ENCODE measurements around the gene CHRDL2.

The CHRDL2 gene

GRCh38 chr11:74775762-74776161 is 44.5 kb upstream of the CHRDL2 start:
- Histone ChIP-seq H3K79me2 (ENCODE audit: low read length) (peaks cover 80% of the 10 kb centered on the region), H2AFZ (ENCODE audit: low read length) (no peak overlapping the region), H3K9me3 (replicated peaks; ENCODE audit: insufficient read depth, low read length) (no peaks in the 10 kb centered on the region), H3K9ac (ENCODE audit: low read length) (no peak overlapping the region), H3F3A (ENCODE audit: insufficient read depth, low read length) (no peaks in the 10 kb centered on the region), H3K4me3 (ENCODE audit: low read length) (no peak overlapping the region), H4K20me1 (ENCODE audit: insufficient read depth, low read length) (no peaks in the 10 kb centered on the region), H3K36me3 (replicated peaks; ENCODE audit: insufficient read depth, low read length) (no peaks in the 10 kb centered on the region), H3K9me2 (replicated peaks; ENCODE audit: insufficient read depth, low read length) (no peaks in the 10 kb centered on the region), H3K27me3 (replicated peaks; ENCODE audit: insufficient read depth, low read length) (no peaks in the 10 kb centered on the region), H3K4me1 (ENCODE audit: low read length) (no peaks in the 10 kb centered on the region), H3K27ac (ENCODE audit: low read length) (no peak overlapping the region), H3K4me2 (ENCODE audit: low read depth, low read length) (no peak overlapping the region)
- no peak for DNase-seq
- TF ChIP-seq EZH2phosphoT487 (IDR thresholded peaks at IDR 0.05; ENCODE audit: low read length) (no peak), EZH2 (optimal IDR thresholded peaks at IDR 0.05; ENCODE audit: low read depth, low read length) (no peak)
- TF ChIP-seq, protein P1, sequence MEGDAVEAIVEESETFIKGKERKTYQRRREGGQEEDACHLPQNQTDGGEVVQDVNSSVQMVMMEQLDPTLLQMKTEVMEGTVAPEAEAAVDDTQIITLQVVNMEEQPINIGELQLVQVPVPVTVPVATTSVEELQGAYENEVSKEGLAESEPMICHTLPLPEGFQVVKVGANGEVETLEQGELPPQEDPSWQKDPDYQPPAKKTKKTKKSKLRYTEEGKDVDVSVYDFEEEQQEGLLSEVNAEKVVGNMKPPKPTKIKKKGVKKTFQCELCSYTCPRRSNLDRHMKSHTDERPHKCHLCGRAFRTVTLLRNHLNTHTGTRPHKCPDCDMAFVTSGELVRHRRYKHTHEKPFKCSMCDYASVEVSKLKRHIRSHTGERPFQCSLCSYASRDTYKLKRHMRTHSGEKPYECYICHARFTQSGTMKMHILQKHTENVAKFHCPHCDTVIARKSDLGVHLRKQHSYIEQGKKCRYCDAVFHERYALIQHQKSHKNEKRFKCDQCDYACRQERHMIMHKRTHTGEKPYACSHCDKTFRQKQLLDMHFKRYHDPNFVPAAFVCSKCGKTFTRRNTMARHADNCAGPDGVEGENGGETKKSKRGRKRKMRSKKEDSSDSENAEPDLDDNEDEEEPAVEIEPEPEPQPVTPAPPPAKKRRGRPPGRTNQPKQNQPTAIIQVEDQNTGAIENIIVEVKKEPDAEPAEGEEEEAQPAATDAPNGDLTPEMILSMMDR (IDR thresholded peaks at IDR 0.05; ENCODE audit: low read length), result no peak

GRCh38 chr11:74773476-74773875 is 42.2 kb upstream of the CHRDL2 start:
- H3K4me3 ChIP-seq (ENCODE audit: low read length), result no peak overlapping the region
- no peaks in the 10 kb centered on the region for H3K27me3 ChIP-seq (replicated peaks; ENCODE audit: insufficient read depth, low read length)
- no peak overlapping the region for H3K27ac ChIP-seq (ENCODE audit: low read length)
- H3K9ac ChIP-seq (ENCODE audit: low read length), result no peak overlapping the region
- no peak for DNase-seq
- no peaks in the 10 kb centered on the region for H3F3A ChIP-seq (ENCODE audit: insufficient read depth, low read length)
- H4K20me1 ChIP-seq (ENCODE audit: insufficient read depth, low read length), result no peaks in the 10 kb centered on the region
- H2AFZ ChIP-seq (ENCODE audit: low read length), result no peak overlapping the region
- peaks cover 80% of the 10 kb centered on the region for H3K79me2 ChIP-seq (ENCODE audit: low read length)
- no peaks in the 10 kb centered on the region for H3K9me3 ChIP-seq (replicated peaks; ENCODE audit: insufficient read depth, low read length)
- no peak overlapping the region for H3K4me2 ChIP-seq (ENCODE audit: low read depth, low read length)
- TF ChIP-seq, protein P1 (IDR thresholded peaks at IDR 0.05; ENCODE audit: low read length), result no peak
- no peak for TF ChIP-seq EZH2 (optimal IDR thresholded peaks at IDR 0.05; ENCODE audit: low read depth, low read length)
- TF ChIP-seq EZH2phosphoT487 (IDR thresholded peaks at IDR 0.05; ENCODE audit: low read length), result no peak
- H3K36me3 ChIP-seq (replicated peaks; ENCODE audit: insufficient read depth, low read length), result no peaks in the 10 kb centered on the region
- H3K4me1 ChIP-seq (ENCODE audit: low read length), result 0 out of 2 replicates have a peak, but pooled peaks cover 2% of the 10 kb centered on the region
- no peaks in the 10 kb centered on the region for H3K9me2 ChIP-seq (replicated peaks; ENCODE audit: insufficient read depth, low read length)

- Histone ChIP-seq H3K36me3 (replicated peaks; ENCODE audit: insufficient read depth, low read length) (no peaks in the 10 kb centered on the region), H3K9me2 (replicated peaks; ENCODE audit: insufficient read depth, low read length) (no peaks in the 10 kb centered on the region), H3K4me2 (ENCODE audit: low read depth, low read length) (no peak overlapping the region), H4K20me1 (ENCODE audit: insufficient read depth, low read length) (no peaks in the 10 kb centered on the region), H3K4me1 (ENCODE audit: low read length) (0 out of 2 replicates have a peak, but pooled peaks cover 3% of the 10 kb centered on the region), H3K27me3 (replicated peaks; ENCODE audit: insufficient read depth, low read length) (no peaks in the 10 kb centered on the region), H2AFZ (ENCODE audit: low read length) (no peak overlapping the region), H3K4me3 (ENCODE audit: low read length) (no peak overlapping the region), H3K27ac (ENCODE audit: low read length) (no peak overlapping the region), H3K79me2 (ENCODE audit: low read length) (peaks cover 68% of the 10 kb centered on the region), H3K9me3 (replicated peaks; ENCODE audit: insufficient read depth, low read length) (no peaks in the 10 kb centered on the region), H3K9ac (ENCODE audit: low read length) (no peak overlapping the region), H3F3A (ENCODE audit: insufficient read depth, low read length) (no peaks in the 10 kb centered on the region)
- no peak for DNase-seq
- TF ChIP-seq EZH2phosphoT487 (IDR thresholded peaks at IDR 0.05; ENCODE audit: low read length), result no peak
- no peak for TF ChIP-seq EZH2 (optimal IDR thresholded peaks at IDR 0.05; ENCODE audit: low read depth, low read length)
- TF ChIP-seq, protein P1 (IDR thresholded peaks at IDR 0.05; ENCODE audit: low read length), result no peak
Observed at GRCh38 chr11:74771139-74771538, 39.9 kb upstream of the CHRDL2 start.

All from MM.1S (cell line).